ENCODE measurements around the gene RNF217. TPM values are rescaled to one million over a fixed set of nuclear protein-coding genes. Genes with fewer than 3 reads are reported as not detected.

Gene RNF217
- total and polyA plus RNA-seq, 7 donors, result 2.3 to 22.5 (median 11.5) TPM

- TF ChIP-seq CTCF (IDR thresholded peaks at IDR 0.05), result no peak
- Histone ChIP-seq H3K27me3 (ENCODE audit: insufficient read depth in 3 of 3, low read length in 2 of 3) (no peaks in the 10 kb centered on the region), H3K4me3 (no peak overlapping the region), H3K4me1 (no peaks in the 10 kb centered on the region), H3K27ac (no peak overlapping the region), H3K36me3 (ENCODE audit: insufficient read depth in 1 of 2, low read depth in 1 of 2) (peaks cover 0 to 19% of the 10 kb centered on the region in 2 donors), H3K9me3 (no peaks in the 10 kb centered on the region)
- DNase-seq (no peak), ATAC-seq (no peak)
- intact Hi-C loops (cut with DNase I), result no loop called here
Measured at GRCh38 chr6:125086716-125087115, 124.5 kb downstream of the RNF217 start.

- Histone ChIP-seq H3K9me3 (no peaks in the 10 kb centered on the region), H3K27ac (no peak overlapping the region), H3K27me3 (ENCODE audit: insufficient read depth in 3 of 3, low read length in 2 of 3) (no peaks in the 10 kb centered on the region), H3K4me1 (no peaks in the 10 kb centered on the region), H3K4me3 (no peak overlapping the region), H3K36me3 (ENCODE audit: insufficient read depth in 1 of 2, low read depth in 1 of 2) (peaks cover 0 to 4% of the 10 kb centered on the region in 2 donors)
- 71 to 84% (median 72%) methylated on average over 5 of the region's 5 CpGs for WGBS, 3 donors
- no peak for TF ChIP-seq CTCF (IDR thresholded peaks at IDR 0.05)
- ATAC-seq, result no peak
- intact Hi-C loops (cut with DNase I), result no loop called here
- no peak for DNase-seq
Measured at GRCh38 chr6:125088963-125089362, 126.7 kb downstream of the RNF217 start.

- TF ChIP-seq CTCF (IDR thresholded peaks at IDR 0.05), result no peak
- intact Hi-C loops (cut with DNase I), result no loop called here
- Histone ChIP-seq H3K4me1 (no peaks in the 10 kb centered on the region), H3K36me3 (ENCODE audit: insufficient read depth in 1 of 2, low read depth in 1 of 2) (no peaks in the 10 kb centered on the region), H3K27me3 (ENCODE audit: insufficient read depth in 3 of 3, low read length in 2 of 3) (no peaks in the 10 kb centered on the region), H3K4me3 (no peak overlapping the region), H3K9me3 (no peaks in the 10 kb centered on the region), H3K27ac (no peak overlapping the region)
- DNase-seq, result no peak
- WGBS, 3 donors, result 15 to 42% (median 24%) methylated on average over 3 of the region's 3 CpGs
- ATAC-seq, result no peak
Measured at GRCh38 chr6:125094563-125094962, 132.3 kb downstream of the RNF217 start.

- WGBS, 3 donors, result 52 to 63% (median 53%) methylated on average over 5 of the region's 5 CpGs
- H3K27ac ChIP-seq, result no peak overlapping the region
- no peaks in the 10 kb centered on the region for H3K4me1 ChIP-seq
- no peaks in the 10 kb centered on the region for H3K36me3 ChIP-seq (ENCODE audit: insufficient read depth in 1 of 2, low read depth in 1 of 2)
- H3K4me3 ChIP-seq, result no peak overlapping the region
- TF ChIP-seq CTCF (IDR thresholded peaks at IDR 0.05), result no peak
- no peak for DNase-seq
- H3K27me3 ChIP-seq (ENCODE audit: insufficient read depth in 3 of 3, low read length in 2 of 3), result no peaks in the 10 kb centered on the region
- no peaks in the 10 kb centered on the region for H3K9me3 ChIP-seq
- intact Hi-C loops (cut with DNase I), result no loop called here
- no peak for ATAC-seq
Measured at GRCh38 chr6:125095580-125096301, 133.5 kb downstream of the RNF217 start.

- no peak overlapping the region for H3K27ac ChIP-seq
- no peak for TF ChIP-seq CTCF (IDR thresholded peaks at IDR 0.05)
- intact Hi-C loops (cut with DNase I), result no loop called here
- no peaks in the 10 kb centered on the region for H3K36me3 ChIP-seq (ENCODE audit: insufficient read depth in 1 of 2, low read depth in 1 of 2)
- no peaks in the 10 kb centered on the region for H3K27me3 ChIP-seq (ENCODE audit: insufficient read depth in 3 of 3, low read length in 2 of 3)
- no peak for DNase-seq
- H3K4me3 ChIP-seq, result no peak overlapping the region
- H3K4me1 ChIP-seq, result no peaks in the 10 kb centered on the region
- 69 to 76% (median 70%) methylated on average over 2 of the region's 2 CpGs for WGBS, 3 donors
- no peak for ATAC-seq
- no peaks in the 10 kb centered on the region for H3K9me3 ChIP-seq
Measured at GRCh38 chr6:125097186-125097585, 134.9 kb downstream of the RNF217 start.
